Stimulated activated CD8-positive, alpha-beta memory T cell treated with anti-CD3 and anti-CD28 coated beads, Interleukin-12 subunit alpha, Interleukin-12 subunit beta, amount 100 ng/mL, for 24 hours (primary cell): ENCODE results near the gene LHX2.

Source experiments
- DNase-seq: peaks from one replicate; pipeline ENCODE4 v3.0.0-alpha.2; 2020; ENCODE audit errors: extremely low read depth

LHX2 gene

DNA sequence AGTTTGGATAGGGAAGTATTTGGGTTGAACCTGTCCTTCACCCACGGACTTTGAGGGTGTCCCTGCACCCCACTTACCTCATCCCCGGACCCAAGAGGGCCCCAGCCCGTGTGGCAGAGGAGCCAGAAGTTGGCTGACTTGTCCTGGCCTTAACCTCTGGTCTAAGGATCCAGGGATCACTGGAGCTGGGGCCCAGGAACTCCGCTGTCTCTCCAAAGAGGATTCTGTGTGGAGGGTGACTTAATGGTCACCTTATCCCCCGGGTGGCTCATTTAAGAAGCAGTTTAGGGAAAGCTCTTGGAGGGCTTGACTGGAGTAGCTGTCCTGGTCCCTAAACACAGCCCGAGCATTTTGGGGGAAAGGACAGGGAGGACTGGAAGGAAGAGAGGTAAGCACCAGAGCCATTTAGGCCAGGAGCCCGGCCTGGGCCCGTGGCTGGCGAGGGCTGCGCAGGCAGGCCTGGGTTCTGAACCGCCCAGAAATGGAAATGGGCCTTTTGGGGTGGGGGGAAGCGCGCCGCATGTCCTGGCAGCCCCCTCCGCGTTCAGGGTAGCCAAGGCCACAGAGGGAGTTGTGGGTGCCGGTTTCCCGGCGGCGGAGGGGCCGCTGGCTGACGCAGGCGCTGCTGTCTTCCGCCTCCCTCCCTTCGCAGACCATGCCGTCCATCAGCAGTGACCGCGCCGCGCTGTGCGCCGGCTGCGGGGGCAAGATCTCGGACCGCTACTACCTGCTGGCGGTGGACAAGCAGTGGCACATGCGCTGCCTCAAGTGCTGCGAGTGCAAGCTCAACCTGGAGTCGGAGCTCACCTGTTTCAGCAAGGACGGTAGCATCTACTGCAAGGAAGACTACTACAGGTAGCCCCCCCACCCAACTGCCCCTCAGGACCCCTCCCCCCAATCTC is 2.0 kb downstream of the LHX2 start:
- DNase-seq = no peak

DNA sequence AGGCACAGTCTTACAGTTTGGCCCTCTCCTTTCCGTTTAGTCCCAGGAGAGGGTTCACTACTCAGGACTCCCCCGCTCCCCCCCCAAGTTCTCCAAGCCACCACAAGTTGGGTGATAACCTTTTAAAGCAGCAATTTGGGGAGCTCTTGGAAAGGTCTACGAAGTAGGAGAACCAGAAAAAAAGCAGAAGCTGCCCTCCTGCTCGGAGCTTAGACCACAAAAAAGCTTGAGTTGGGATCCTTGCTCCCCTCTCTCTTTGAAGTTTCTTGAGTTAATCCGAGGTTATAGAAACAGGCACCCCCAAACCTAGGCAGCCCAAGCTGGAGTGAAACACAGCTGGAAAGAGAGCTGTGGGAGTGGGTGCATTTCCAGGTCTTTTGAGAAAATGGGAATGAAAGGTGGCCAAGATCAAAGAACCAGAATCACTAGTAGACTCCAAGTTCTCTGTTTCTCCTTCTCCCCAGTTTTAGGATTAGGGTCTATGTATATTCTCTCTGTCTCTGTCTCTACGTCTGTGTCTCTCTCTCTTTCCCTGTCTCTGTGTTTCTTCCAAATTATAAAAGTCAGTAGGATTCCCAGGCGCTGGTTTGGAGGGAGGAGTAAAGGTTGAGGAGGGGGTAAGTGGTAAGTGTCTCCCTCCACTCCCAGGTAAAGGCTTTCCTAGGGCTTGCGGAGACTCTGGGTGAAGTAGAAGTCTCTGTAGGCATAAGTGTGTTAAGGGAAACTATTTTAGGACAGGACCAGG is 2.8 kb downstream of the LHX2 start:
- DNase-seq = no peak

DNA sequence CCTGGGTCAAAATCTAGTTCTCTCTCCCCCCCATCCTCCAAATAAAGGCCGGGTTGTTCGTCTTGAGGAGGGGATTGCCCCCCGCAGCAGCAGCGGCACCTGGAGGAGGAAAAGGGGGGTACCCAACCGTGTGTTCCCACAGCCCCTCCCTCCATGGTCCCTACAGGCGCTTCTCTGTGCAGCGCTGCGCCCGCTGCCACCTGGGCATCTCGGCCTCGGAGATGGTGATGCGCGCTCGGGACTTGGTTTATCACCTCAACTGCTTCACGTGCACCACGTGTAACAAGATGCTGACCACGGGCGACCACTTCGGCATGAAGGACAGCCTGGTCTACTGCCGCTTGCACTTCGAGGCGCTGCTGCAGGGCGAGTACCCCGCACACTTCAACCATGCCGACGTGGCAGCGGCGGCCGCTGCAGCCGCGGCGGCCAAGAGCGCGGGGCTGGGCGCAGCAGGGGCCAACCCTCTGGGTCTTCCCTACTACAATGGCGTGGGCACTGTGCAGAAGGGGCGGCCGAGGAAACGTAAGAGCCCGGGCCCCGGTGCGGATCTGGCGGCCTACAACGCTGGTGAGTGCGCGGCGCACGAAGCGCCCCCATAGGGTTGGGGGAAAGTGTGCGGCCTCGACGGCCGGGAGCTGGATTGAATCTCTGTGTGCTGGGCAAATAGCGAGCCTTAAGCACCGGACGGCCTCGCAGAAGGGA is 3.5 kb downstream of the LHX2 start:
- DNase-seq = no peak

DNA sequence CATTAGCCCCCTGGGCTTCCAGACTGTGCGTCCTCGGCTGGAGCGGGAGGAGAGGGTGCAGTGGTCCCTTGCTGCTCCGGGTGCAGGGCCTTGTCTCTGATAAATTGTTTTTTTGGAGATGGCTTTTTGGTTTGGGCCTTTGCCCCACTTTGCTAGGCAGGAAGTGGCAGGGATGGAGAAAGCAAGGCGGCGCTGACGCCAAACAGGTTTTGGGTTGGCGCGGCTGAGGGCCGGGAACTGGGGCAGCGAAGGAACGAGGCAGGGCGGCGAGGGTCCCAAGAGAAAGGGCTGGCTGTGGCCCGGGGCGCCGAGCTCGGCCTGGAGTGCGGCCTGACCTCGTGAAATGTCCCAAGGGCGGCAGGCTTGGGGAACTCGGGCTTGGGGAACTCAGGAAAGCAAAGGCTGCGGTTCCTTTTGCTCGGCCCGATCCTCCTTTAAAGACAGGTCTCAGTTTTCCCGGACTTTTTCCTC is 4.1 kb downstream of the LHX2 start:
- DNase-seq = no peak

DNA sequence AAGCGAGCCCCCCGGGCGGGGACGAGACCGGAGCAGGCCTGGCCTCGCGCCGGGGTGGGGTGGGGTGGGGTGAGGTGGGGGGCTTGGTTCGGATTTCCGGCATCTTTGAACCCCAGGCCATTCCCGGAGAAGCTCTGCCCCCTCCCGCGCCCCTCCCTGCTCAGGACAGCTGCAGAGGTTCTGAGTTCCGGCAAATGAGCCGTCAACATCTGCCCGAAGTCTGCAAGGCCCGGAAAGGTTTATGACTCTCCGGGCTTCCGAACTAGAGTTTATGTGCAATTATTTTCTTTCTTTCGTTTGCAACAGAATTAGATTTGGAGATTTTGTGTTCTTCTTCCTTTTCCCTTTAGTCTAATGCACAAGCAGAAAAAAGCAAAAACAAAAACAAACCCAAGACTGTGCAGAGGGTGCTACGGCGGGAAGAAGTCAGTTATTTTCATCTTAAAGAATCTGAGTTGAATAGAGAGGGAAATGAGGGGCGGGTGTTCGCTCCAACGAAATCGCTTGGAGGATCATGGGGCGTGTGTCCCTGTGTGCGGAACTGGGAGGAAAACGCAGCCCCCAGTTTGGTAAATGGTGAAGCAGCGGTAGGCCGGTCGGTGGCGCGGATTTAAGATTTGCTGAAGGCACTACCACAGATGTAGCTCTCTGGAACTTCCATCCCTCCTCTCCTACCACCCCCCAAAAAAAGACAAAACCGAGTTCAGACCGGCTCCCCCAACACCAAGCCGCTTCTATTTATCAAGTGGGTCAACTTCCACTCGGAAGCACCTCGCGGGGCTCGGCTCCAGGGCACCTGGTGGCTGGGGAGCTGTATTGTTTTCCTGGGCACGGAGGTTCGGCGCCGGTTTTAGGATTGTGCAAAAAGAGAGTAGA is 4.8 kb downstream of the LHX2 start:
- no peak for DNase-seq

DNA sequence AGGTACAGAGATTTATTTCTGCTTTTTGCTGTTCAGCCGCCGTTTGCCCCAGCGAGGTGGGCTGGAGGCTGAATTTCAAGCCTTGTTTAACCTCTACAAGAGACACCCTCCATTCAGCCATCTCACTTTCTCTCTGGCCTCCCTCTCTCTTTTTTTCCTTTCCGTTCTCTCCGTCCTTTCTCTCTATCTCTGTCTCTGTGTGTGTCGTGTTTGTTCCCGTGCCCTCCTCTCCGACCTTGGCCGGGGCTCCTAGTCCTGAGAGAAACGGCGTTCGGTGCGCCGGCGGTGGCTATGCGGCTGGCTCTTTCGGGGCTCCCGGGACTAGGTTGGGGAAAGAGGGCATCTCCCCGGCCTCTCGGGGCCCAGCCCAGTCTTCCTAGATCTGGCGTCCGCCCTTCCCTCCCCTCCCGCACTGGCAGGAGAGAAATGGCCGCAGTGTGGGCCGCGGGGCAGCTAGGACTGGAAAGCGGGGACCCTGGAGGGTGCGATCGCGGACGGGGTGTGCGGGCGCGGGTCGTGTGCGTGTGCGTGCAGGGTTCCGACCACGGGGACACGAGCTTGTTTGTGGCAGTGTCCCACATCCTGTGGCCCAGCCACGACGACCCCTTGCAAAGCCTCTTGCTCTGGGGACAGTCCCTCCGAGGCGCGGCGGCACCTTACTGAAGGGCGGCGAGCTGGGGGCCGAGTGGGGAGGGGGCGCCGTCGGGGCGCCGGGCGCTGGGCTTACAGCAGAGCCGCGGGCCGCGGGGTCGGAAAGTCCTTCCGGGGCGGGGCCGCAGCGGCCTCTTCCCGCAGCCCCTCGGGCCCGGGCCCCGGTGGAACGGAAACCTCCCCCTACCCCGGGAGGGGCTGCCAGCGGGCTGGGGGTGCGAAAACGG is 5.7 kb downstream of the LHX2 start:
- no peak for DNase-seq

DNA sequence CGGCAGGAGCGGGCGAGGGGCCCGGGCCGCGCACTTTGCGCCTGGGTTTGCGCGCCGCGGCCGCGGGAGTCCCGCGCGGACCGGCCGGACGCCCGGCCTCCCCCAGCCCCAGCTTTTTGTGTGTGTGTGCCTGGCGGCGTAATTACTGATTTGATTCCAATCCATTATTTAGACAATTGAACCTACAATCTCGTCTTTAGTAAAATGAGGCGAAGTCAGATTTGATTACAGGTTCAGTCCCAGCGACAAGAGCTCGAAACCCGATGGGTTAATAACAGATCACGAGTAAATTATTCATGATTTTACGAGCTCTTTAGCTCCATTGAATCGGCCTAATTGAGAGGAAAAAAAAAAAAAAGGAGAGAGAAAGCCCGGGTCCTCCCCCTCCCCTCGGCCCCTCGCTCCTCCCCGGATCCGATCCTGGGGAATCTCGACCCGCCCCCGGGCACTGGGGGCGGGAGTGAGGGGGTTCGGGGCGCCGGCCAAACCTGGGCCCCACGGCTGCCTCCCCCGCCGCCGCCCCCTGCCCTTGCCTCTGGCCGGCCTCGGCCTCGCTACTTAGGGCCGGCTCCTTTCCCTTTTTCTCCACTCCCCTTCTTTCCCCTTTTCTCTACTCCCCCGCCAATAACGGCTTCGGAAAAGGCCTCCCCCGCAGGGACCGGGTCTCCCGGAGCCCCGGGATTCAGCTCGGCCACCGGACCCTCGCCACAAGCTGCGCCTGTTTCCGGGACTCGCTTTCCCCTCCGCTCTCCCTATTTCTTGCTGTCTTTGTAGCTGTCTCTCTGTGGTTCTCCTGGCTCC is 6.6 kb downstream of the LHX2 start:
- no peak for DNase-seq

DNA sequence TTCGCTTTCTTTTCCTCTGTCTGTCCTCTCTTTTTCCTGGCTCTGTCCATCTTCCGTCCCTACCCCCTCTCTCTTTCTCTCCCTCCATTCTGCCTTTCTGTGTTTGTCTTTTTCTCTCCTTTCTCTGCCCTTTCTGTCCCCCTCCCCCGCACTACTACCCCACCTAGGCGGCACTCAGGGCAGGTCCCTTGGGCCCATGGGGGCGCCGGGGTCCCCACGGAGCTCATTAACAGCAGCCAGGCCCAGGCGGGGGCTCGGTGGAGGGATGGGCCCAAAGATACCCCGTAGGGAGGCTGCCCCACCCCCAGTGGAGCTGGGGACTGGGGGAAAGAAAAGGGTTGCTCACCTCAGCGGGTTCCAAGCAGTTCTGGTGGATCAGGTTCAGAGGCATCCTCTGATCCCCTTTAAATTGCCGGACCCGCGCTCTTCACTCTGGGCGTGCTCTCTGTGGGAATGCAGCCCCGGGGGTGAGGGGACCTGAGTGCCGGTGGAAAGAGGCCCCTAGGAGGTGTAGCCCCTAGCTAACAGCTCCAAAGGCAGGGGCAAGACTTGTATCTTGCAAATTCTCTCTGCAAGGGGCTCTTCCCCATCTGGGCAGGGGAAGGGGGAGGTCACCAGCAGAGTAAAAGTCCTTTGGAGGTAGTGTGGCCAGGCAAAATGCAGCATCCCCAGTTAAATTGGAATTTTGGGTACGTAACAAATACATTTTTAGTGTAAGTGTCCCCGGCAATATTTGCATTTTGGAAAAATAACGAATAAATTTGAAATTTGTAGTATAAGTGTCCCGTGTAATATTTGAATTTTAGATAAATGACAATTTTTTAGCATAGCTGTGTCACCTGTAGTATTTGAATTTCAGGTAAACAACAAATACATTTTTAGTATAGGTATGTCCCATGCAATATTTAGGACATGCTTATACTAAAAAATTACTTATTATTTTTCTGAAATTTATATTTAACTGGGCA is 7.4 kb downstream of the LHX2 start:
- DNase-seq = no peak

DNA sequence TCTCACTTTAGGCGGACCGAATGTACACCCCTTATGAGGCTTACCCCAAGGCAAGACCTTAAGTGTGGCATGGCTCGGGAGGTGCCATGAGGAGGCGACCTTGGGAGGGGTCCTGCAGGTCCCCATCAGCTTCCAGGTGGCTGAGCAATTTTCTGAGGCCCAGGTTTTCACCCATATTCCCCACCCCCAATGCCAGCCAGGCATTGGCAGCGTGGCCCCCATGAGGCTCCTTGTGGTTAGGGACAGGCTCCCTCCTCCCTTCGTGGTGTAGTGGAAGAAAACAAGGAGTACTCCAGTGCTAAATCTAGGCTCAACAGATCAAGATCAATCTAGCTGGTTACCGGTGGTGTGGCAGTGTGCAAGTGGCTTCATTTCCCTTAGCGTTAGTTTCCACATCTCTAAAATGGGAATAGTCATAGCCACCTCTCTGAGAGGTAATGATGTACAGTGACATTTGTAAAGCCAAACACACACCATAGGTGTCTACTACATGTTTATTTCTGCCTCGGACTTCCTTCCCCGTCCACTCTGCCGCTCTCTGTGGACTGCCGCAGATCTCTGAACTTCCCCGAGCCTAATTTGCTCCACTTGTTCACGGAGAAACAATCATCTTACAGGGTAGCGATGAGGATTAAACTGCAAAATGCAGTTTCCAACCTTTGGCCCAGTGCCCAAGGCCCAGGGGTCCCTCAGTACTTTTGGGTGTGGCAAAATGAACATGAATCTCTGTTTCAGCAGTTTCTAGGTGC is 8.4 kb downstream of the LHX2 start:
- no peak for DNase-seq

DNA sequence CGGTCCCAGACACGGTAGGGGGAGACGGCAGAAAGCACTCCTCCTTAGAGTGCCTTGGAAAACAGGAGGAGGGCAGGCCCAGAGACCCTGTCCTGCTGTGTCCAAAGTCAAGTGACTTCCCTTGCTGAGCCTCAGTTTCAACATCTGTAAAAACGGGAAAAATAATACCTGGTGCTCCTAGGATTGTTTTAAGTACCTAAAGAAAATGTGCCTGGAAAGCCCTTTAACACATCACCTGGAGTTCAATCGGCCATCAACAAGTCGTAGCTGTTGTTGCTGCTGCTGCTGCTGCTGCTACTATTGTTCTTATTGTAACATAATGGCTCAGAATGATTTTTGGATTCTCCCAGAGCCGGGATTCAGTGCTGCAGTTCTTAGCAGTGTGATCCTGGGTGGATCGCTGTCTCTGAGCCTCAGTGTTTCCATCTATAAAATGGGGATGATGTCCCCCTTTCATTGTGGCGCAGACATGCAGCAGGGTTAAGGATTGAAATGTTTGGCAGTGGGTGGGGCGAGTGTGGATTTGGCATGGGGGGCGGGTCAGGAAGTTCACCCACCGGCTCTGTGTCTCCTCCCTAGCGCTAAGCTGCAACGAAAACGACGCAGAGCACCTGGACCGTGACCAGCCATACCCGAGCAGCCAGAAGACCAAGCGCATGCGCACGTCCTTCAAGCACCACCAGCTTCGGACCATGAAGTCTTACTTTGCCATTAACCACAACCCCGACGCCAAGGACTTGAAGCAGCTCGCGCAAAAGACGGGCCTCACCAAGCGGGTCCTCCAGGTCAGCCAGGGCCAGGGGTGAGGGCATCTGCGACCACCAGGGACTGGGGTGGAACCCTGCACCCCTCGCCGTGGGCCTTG is 9.2 kb downstream of the LHX2 start:
- no peak for DNase-seq

DNA sequence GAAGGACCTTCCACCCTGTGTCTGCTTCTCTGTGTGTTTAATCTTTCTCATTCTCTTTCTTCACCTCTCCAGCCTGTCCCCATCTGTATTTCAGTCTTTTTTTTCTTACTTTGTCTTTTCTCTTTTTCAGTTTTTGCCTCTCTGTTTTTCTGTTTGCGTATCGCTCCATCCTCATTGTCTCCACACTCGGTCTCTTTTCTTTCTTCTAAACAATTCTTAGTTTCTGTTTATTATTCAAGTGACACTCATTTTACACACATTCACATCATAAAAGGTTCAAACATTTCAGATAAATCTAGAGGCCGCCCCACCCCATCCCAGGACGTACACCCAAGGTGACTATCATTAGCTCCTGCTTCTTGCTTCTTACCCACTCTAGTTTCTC is 9.8 kb downstream of the LHX2 start:
- no peak for DNase-seq

DNA sequence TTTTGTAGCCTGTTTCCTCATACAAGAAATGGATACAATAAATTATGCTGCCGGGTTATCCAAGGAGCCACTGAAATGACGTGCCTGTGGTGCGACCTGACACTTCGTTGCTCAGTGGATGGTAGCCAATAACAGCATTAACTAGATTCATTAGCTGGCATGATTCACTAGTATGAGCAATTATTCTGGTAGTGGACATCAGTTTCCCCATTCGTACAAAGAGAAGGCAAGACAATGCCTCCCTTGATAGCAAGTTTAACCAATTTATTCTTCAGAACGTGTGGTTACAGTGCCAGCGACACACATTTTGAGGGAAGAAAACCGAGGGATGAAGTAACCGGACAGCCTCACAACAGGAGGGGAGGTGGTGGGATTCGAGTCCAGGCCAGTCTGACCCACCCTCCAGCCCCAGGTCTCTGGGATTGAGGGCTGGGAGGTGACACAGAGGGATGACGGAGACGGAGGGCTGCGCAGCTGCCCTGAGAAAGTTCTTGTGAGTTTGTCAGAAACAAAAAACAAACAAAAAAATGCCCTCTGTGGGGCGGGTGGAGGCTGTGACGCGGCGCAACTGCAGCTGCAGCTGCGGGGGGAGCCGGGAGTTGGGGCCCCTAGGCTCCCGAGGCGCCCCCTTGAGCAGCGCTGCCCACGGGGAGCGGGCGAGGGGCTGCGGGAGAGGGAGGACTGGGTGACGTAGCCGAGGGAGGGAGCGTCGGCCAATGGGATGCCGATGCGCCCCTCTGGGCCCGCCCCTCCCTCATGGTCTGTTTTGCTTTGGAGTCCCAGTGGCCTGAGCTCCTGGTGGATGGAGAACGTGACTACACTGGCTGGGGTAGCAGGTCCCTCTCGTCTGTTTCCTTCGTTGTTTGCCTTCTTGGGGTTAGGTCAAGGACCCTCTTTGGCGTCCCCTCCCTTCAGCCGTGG is 10.9 kb downstream of the LHX2 start:
- DNase-seq = no peak

DNA sequence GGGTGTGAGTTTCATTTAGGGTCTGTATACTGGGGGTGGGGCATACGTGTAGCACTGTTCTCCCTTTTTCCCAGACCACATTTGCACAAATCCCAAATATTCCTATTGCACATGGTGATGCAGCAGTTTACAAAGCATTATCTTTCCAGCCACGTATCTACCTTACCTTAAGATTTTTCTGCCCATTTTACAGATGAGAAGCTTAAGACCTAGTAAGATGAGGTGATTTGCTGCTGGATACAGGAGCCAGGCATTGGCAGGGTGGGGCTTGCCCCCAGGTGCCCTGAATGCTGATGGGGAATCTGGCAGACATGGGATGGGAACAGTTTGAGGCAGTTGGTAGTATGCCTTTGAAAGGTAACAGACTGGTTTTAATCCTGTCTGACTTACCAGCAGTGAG is 12.5 kb downstream of the LHX2 start:
- no peak for DNase-seq

DNA sequence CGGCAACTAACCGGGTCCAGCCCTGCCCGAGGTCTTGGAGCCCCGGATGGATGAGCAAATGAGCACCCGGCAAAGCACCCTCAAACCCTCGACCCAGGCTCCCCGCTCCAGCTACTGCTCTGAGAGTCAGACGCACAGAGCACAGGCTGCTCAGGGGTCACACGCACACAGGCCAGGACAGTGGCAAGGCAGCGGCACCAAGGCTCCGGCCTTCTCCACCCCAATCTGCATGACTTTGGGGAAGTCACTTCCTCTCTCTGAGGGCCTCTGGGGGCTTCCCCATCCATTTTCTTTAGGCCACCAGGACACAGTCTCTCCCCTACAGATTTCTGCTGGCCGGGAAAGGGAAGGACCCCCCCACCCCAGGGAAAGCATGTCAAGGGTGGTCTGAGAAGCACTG is 18.0 kb downstream of the LHX2 start:
- DNase-seq = no peak

DNA sequence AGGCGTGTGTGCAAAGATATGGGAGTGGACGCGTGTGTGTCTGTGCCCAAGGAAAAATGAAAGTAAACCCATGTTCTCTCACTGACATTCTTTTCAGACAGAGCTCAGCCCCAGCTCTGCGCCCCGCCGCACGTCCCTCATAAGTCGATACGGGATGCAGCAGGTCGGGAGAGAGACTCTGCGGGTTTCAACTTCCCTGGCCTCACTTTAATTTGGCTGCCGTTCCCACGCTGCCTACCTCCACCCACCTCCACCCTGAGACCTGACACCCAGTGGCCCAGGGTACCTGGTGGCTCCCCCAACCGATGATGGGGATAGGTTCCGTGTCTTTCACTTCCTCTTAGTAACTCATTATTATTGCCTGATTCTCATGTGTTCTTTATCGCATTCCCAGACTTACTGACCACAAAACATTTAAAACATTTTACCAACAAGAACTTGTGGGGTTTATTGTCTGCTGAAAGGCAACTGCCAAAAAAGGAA is 19.4 kb downstream of the LHX2 start:
- DNase-seq = no peak
